Measurements from ENCODE around the gene CDYL2. TPM values are rescaled to one million over a fixed set of nuclear protein-coding genes. Genes with fewer than 3 reads are reported as not detected.
A peak's percentile ranks its signal among the peaks of the same experiment; 100 is the strongest.

Gene CDYL2
- total RNA-seq = 1 to 10 TPM; 1.1 to 5.3 (median 3.2) TPM
- under 1 TPM; 0.59 to 0.77 TPM for polyA plus RNA-seq
- long read RNA-seq, donor 1, partial matches to known transcripts = 0 of 1 reads
- long read RNA-seq, donor 1, other reads (novel, unspliced or antisense) = 1 of 1 reads
- long read RNA-seq, donor 2, full-length matches to known transcripts = 1 of 1 reads
- long read RNA-seq, donor 2, partial matches to known transcripts = 0 of 1 reads
- long read RNA-seq, donor 2, other reads (novel, unspliced or antisense) = 0 of 1 reads
- long read RNA-seq, donor 3 = 0 reads

GRCh38 chr16:80804526-80805383 lies at the start of gene CDYL2:
Gene CDYL2, minus strand, starts transcription at chr16:80804598. Its CDS starts 425 bp downstream, at chr16:80804173.
- peaks cover 0 to 20% (median 0%) of the 10 kb centered on the region in 9 donors for H3K4me1 ChIP-seq
- H3K27ac ChIP-seq = peak within 1 kb of the TSS in 2 of 10 donors; percentile 4 to 76
- 7 to 13% methylated on average over 22 to 57 of the region's 63 CpGs for WGBS, 2 donors
- TF ChIP-seq CTCF (IDR thresholded peaks at IDR 0.05) = no peak
- intact Hi-C loops (cut with DNase I) = loop anchor here in 2 of 10 donors (10.0 kb wide), 1 partner anchor 260 kb away; the partner anchor contains the start of gene DYNLRB2 (in 2 of the 2)
- ATAC-seq (peak in 7 of 8 donors; percentile 55 to 83 (median 68)), DNase-seq (peak in 1 of 2 donors; percentile 58)
- H3K36me3 ChIP-seq = no peaks in the 10 kb centered on the region
- H3K4me3 ChIP-seq = peak within 1 kb of the TSS in 9 of 10 donors; percentile 42 to 68 (median 61)
- H3K27me3 ChIP-seq = peaks cover 0 to 3% (median 0%) of the 10 kb centered on the region in 7 donors
- no peaks in the 10 kb centered on the region for H3K9me3 ChIP-seq

- H3K4me1 ChIP-seq = no peaks in the 10 kb centered on the region
- peak in 1 of 9 donors; percentile 46 for TF ChIP-seq CTCF (IDR thresholded peaks at IDR 0.05)
- H3K9me3 ChIP-seq = no peaks in the 10 kb centered on the region
- ATAC-seq = no peak
- no peak for DNase-seq
- H3K4me3 ChIP-seq = no peak overlapping the region
- 90 to 93% methylated on average over 5 of the region's 5 CpGs for WGBS, 2 donors
- intact Hi-C loops (cut with DNase I) = no loop called here
- H3K36me3 ChIP-seq = no peaks in the 10 kb centered on the region
- no peak overlapping the region for H3K27ac ChIP-seq
- H3K27me3 ChIP-seq = no peaks in the 10 kb centered on the region
Measured at GRCh38 chr16:80852261-80852872, 48.0 kb upstream of the CDYL2 start.

GRCh38 chr16:80851831-80852230 lies 47.4 kb upstream of the CDYL2 start:
- no peaks in the 10 kb centered on the region for H3K36me3 ChIP-seq
- ATAC-seq (no peak), DNase-seq (no peak)
- no peak for TF ChIP-seq CTCF (IDR thresholded peaks at IDR 0.05)
- intact Hi-C loops (cut with DNase I) = no loop called here
- H3K4me1 ChIP-seq = no peaks in the 10 kb centered on the region
- H3K9me3 ChIP-seq = no peaks in the 10 kb centered on the region
- no peak overlapping the region for H3K4me3 ChIP-seq
- 64 to 69% methylated on average over 6 of the region's 6 CpGs for WGBS, 2 donors
- H3K27me3 ChIP-seq = no peaks in the 10 kb centered on the region
- no peak overlapping the region for H3K27ac ChIP-seq

GRCh38 chr16:80850757-80851156 lies 46.4 kb upstream of the CDYL2 start:
- no peak overlapping the region for H3K4me3 ChIP-seq
- H3K27ac ChIP-seq = no peak overlapping the region
- intact Hi-C loops (cut with DNase I) = no loop called here
- no peaks in the 10 kb centered on the region for H3K4me1 ChIP-seq
- H3K36me3 ChIP-seq = no peaks in the 10 kb centered on the region
- ATAC-seq (no peak), DNase-seq (no peak)
- H3K27me3 ChIP-seq = no peaks in the 10 kb centered on the region
- H3K9me3 ChIP-seq = no peaks in the 10 kb centered on the region
- no peak for TF ChIP-seq CTCF (IDR thresholded peaks at IDR 0.05)
